Breast epithelium (tissue), 4 donors: ENCODE data around the gene CTDNEP1. TPM values are rescaled to one million over a fixed set of nuclear protein-coding genes. Genes with fewer than 3 reads are reported as not detected.

Experiments
- DNase-seq, 2 donors: peaks; one replicate each; pipeline ENCODE4 v3.0.0-alpha.2; 2019; ENCODE audit warnings: low spot score in 2 of 2
- H3K27ac ChIP-seq, 2 donors: fragments of 200-600 bp; sonication (generic) in 1 of 2; one replicate each; pipeline ENCODE4 v1.5.1; 2016 to 2019; ENCODE audit warnings: mild to moderate bottlenecking in 1 of 2
- H3K27me3 ChIP-seq, 2 donors: fragments of 200-600 bp; sonication (generic) in 1 of 2; one replicate each; pipeline versions ENCODE4 v1.5.1 to v1.6.0; 2017 to 2019; ENCODE audit warnings: control low read depth in 1 of 2, mild to moderate bottlenecking in 1 of 2
- H3K36me3 ChIP-seq: fragments of 200-600 bp; one replicate; pipeline ENCODE4 v1.5.1; 2019
- H3K4me1 ChIP-seq, 2 donors: fragments of 200-600 bp; sonication (generic); one replicate each; pipeline ENCODE4 v1.5.1; 2016 to 2019; ENCODE audit warnings: control low read depth in 1 of 2
- H3K4me3 ChIP-seq, 3 donors: fragments of 200-600 bp; sonication (generic); 1 replicate in 2 of 3; 2 replicates in 1 of 3; pipeline ENCODE4 v1.5.1; 2016 to 2019; ENCODE audit warnings: mild to moderate bottlenecking in 3 of 3, moderate library complexity in 2 of 3
- H3K9me3 ChIP-seq, 2 donors: fragments of 200-600 bp; sonication (generic) in 1 of 2; one replicate each; pipeline ENCODE4 v1.5.1; 2016 to 2019; ENCODE audit warnings: control low read depth in 1 of 2
- CTCF ChIP-seq, 3 donors: fragments of 450-650 bp; IDR thresholded peaks; one replicate each; pipeline ENCODE4 v1.5.1; 2016 to 2017; ENCODE audit warnings: antibody characterized with exemption in 3 of 3, mild to moderate bottlenecking in 3 of 3, moderate library complexity in 3 of 3
- POLR2A ChIP-seq: fragments of 450-650 bp; IDR thresholded peaks from one replicate; pipeline ENCODE4 v1.6.1; 2016; ENCODE audit warnings: antibody characterized with exemption, mild to moderate bottlenecking, moderate library complexity
- POLR2AphosphoS5 ChIP-seq, 3 donors: sonication (generic); formaldehyde crosslinking; IDR thresholded peaks; one replicate each; pipeline ENCODE4 v1.6.1; 2017; ENCODE audit warnings: antibody characterized with exemption in 3 of 3
- intact Hi-C: fragments of 100-400 bp; cut with DNase I; formaldehyde crosslinking; loops from one replicate; pipeline ENCODE4 v1.15.1; 2023; ENCODE audit warnings: low total_unique reads
- total RNA-seq, 3 donors: library from RNA; depleted of rRNA; stranded (reverse); fragments of >200 nt; gene quantifications; one replicate each; pipeline ENCODE4 v1.1.0, GENCODE V29; 2016

The CTDNEP1 gene
- total RNA-seq, 3 donors from 2014 or later: 35.7 to 67.5 (median 60.5) TPM

DNA sequence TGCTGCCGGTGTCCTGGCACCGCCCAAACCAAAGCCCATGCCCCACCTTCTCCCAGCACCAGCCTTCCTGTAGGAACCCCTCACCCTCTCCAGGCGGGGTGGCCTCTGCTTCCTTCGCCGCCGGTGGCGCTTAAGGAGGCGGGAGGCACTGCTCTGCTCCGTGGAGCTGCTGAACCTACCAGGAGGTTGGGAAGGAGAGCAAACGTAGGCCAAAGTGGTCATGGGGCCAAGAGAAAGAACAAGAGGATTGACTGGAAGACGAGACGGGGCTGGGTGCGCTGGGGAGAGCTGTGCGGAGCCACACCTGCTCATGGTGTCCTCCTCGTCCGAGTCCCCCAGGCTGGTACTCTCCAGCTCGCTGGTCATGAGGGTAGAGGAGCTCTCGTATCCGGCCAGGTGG lies 22.0 kb downstream of the CTDNEP1 start:
- H3K4me3 ChIP-seq: no peak overlapping the region
- TF ChIP-seq CTCF (IDR thresholded peaks at IDR 0.05) (no peak), POLR2AphosphoS5 (IDR thresholded peaks at IDR 0.05) (no peak), POLR2A (no peak)
- intact Hi-C loops: no loop called here
- H3K9me3 ChIP-seq: no peaks in the 10 kb centered on the region
- peak overlapping the region in 1 of 2 donors; percentile 88 for H3K27ac ChIP-seq
- no peaks in the 10 kb centered on the region for H3K36me3 ChIP-seq
- H3K4me1 ChIP-seq: peaks cover 0 to 3% of the 10 kb centered on the region in 2 donors
- DNase-seq: no peak
- H3K27me3 ChIP-seq: no peaks in the 10 kb centered on the region

DNA sequence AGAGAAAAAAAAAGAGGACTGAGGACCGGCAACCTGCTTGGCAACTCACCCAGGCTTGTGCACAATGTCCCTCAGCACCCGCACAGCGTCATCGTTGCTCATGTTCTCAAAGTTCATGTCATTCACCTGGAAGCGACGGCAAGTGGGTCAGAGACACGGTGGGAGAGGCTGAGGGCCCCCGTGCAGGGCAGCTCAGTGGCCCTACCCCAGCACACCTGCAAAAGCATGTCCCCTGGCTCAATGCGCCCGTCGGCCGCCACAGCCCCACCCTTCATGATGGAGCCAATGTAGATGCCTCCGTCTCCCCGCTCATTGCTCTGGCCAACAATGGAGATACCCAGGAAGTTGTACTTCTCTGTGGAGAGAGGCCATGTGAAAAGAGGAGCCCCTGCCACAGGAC lies 22.6 kb downstream of the CTDNEP1 start:
- Histone ChIP-seq H3K27ac (peak overlapping the region; percentile 69 to 88), H3K4me3 (no peak overlapping the region), H3K36me3 (no peaks in the 10 kb centered on the region), H3K9me3 (no peaks in the 10 kb centered on the region), H3K27me3 (no peaks in the 10 kb centered on the region), H3K4me1 (peaks cover 0 to 3% of the 10 kb centered on the region in 2 donors)
- no peak for TF ChIP-seq POLR2A
- no peak for TF ChIP-seq CTCF (IDR thresholded peaks at IDR 0.05)
- no peak for TF ChIP-seq POLR2AphosphoS5 (IDR thresholded peaks at IDR 0.05)
- intact Hi-C loops: no loop called here
- no peak for DNase-seq

DNA sequence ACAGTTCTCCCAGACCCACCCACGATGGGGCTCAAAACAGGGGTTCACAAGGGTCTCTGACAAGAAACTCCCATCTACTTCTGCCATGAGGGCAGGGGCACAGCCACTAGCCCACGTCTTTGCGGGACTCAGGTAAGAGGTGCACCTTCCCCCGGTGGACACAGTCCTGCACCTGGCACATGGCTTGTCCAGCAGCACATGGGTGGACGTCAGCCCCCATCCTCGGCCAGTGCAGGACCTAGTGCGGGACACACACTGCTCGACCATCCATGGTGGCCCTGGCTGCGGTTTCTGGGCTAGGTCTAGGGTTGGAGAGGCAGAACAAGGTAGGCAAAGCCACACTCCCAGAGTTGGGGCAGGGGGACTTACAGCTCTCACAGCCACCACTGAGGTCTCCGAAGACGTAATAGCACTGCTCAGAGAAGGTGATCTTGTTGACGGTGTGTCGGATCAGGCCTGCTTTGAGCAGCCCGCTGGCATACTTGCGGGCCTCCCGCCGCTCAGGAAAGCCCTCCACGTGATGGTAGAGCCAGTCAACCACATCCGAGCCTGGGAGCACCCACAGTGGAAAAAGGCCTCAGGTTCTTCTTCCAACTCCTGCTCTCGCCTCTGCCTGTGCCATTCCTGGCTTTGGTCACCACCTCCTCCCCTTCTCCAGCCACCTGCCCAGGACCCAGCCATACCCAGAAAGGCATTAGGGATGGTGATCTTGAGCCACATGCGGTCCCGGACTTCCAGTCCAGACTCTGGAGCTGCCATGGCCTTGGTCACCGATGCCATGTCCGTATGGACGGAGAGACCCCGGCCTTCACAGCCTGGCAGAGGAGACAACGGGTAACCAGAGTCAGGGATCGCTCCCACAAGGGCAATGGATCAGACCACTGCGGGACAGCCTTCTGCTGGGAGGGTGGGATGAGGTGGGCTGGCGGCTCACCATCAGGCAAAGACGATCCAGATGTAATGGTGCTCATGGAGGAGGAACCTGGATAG lies 24.5 kb downstream of the CTDNEP1 start:
- no peak for DNase-seq
- Histone ChIP-seq H3K27ac (peak overlapping the region; percentile 69 to 88), H3K36me3 (no peaks in the 10 kb centered on the region), H3K27me3 (no peaks in the 10 kb centered on the region), H3K4me3 (no peak overlapping the region), H3K9me3 (no peaks in the 10 kb centered on the region), H3K4me1 (peaks cover 0 to under 1% of the 10 kb centered on the region in 2 donors)
- intact Hi-C loops: no loop called here
- no peak for TF ChIP-seq POLR2A
- no peak for TF ChIP-seq POLR2AphosphoS5 (IDR thresholded peaks at IDR 0.05)
- no peak for TF ChIP-seq CTCF (IDR thresholded peaks at IDR 0.05)

- Histone ChIP-seq H3K27me3 (no peaks in the 10 kb centered on the region), H3K36me3 (no peaks in the 10 kb centered on the region), H3K4me3 (no peak overlapping the region), H3K27ac (peak overlapping the region; percentile 21 to 88), H3K4me1 (peaks cover 3 to 8% of the 10 kb centered on the region in 2 donors), H3K9me3 (no peaks in the 10 kb centered on the region)
- intact Hi-C loops: no loop called here
- DNase-seq: no peak
- TF ChIP-seq POLR2AphosphoS5 (IDR thresholded peaks at IDR 0.05): no peak
Measured at GRCh38 chr17:7225711-7226331, 25.7 kb downstream of the CTDNEP1 start.

- no peaks in the 10 kb centered on the region for H3K36me3 ChIP-seq
- no peaks in the 10 kb centered on the region for H3K9me3 ChIP-seq
- H3K27me3 ChIP-seq: no peaks in the 10 kb centered on the region
- H3K27ac ChIP-seq: no peak overlapping the region
- TF ChIP-seq POLR2A: no peak
- TF ChIP-seq POLR2AphosphoS5 (IDR thresholded peaks at IDR 0.05): no peak
- no peak for TF ChIP-seq CTCF (IDR thresholded peaks at IDR 0.05)
- peaks cover 4 to 9% of the 10 kb centered on the region in 2 donors for H3K4me1 ChIP-seq
- no peak for DNase-seq
- H3K4me3 ChIP-seq: no peak overlapping the region
- intact Hi-C loops: no loop called here
Measured at GRCh38 chr17:7224661-7225111, 26.8 kb downstream of the CTDNEP1 start.
